SK-N-SH treated with all-trans-retinoic acid at 6 μM for 48 hours (cell line): ENCODE data around the gene PLCH2.

Experiments
- ATAC-seq: fragments of 200-7000 bp; cut with Tn5 transposase; 3 replicates; pipeline ENCODE4 v1.9.1; 2020; ENCODE audit warnings: mild to moderate bottlenecking, moderate library complexity
- ARNTL ChIP-seq: fragments of 450-650 bp; formaldehyde crosslinking; IDR thresholded peaks from 2 replicates; pipeline ENCODE4 v1.5.0; 2020; ENCODE audit warnings: low read depth, mild to moderate bottlenecking, moderate library complexity, borderline replicate concordance
- BACH2 ChIP-seq: fragments of 250-450 bp; sonication (Bioruptor Pico); IDR thresholded peaks from 2 replicates; pipeline ENCODE4 v1.9.0; 2021; ENCODE audit warnings: mild to moderate bottlenecking, borderline replicate concordance
- CSDC2 ChIP-seq: fragments of 250-450 bp; sonication (Bioruptor Pico); IDR thresholded peaks from 2 replicates; pipeline ENCODE4 v1.5.0; 2020; ENCODE audit warnings: mild to moderate bottlenecking, moderate library complexity
- ESRRG ChIP-seq: fragments of 250-450 bp; sonication (Bioruptor Pico); IDR thresholded peaks from 2 replicates; pipeline ENCODE4 v1.6.1; 2021; ENCODE audit warnings: mild to moderate bottlenecking
- GLIS3 ChIP-seq: fragments of 250-450 bp; sonication (Bioruptor Pico); IDR thresholded peaks from 2 replicates; pipeline ENCODE4 v1.5.0; 2020; ENCODE audit warnings: mild to moderate bottlenecking, moderate library complexity
- OSR1 ChIP-seq: fragments of 250-450 bp; sonication (Bioruptor Pico); IDR thresholded peaks from 2 replicates; pipeline ENCODE4 v1.8.0; 2022; ENCODE audit warnings: moderate library complexity, mild to moderate bottlenecking, inconsistent platforms
- PPARA ChIP-seq: fragments of 250-450 bp; sonication (Bioruptor Pico); IDR thresholded peaks from 2 replicates; pipeline ENCODE4 v1.5.0; 2020; ENCODE audit warnings: mild to moderate bottlenecking, borderline replicate concordance
- RARB ChIP-seq: fragments of 250-450 bp; sonication (Bioruptor Pico); IDR thresholded peaks from 2 replicates; pipeline ENCODE4 v1.8.0; 2021; ENCODE audit warnings: mild to moderate bottlenecking, moderate library complexity
- SNAI2 ChIP-seq: fragments of 250-450 bp; sonication (Bioruptor Pico); IDR thresholded peaks from 2 replicates; pipeline ENCODE4 v1.5.0; 2020; ENCODE audit warnings: mild to moderate bottlenecking, moderate library complexity
- TCF4 ChIP-seq: fragments of 250-450 bp; sonication (Bioruptor Pico); IDR thresholded peaks from 2 replicates; pipeline ENCODE4 v1.8.0; 2021; ENCODE audit warnings: mild to moderate bottlenecking, moderate library complexity, borderline replicate concordance
- TOX ChIP-seq: fragments of 250-450 bp; sonication (Bioruptor Pico); IDR thresholded peaks from 2 replicates; pipeline ENCODE4 v1.8.0; 2021; ENCODE audit warnings: mild to moderate bottlenecking, moderate library complexity, borderline replicate concordance
- ZC3H10 ChIP-seq: fragments of 250-450 bp; sonication (Bioruptor Pico); IDR thresholded peaks from 2 replicates; pipeline ENCODE4 v1.5.1; 2021; ENCODE audit warnings: mild to moderate bottlenecking, moderate library complexity
- ZFP3 ChIP-seq: fragments of 250-450 bp; sonication (Bioruptor Pico); IDR thresholded peaks from 2 replicates; pipeline ENCODE4 v1.5.0; 2020; ENCODE audit warnings: mild to moderate bottlenecking, moderate library complexity
- ZFP30 ChIP-seq: fragments of 450-650 bp; formaldehyde crosslinking; IDR thresholded peaks from 2 replicates; pipeline ENCODE4 v1.5.0; 2022; ENCODE audit warnings: mild to moderate bottlenecking, moderate library complexity
- ZNF70 ChIP-seq: fragments of 450-650 bp; formaldehyde crosslinking; IDR thresholded peaks from 2 replicates; pipeline ENCODE4 v1.5.0; 2020; ENCODE audit warnings: mild to moderate bottlenecking, moderate library complexity
- ZNF8 ChIP-seq: fragments of 450-650 bp; formaldehyde crosslinking; IDR thresholded peaks from 2 replicates; pipeline ENCODE4 v1.5.0; 2020; ENCODE audit warnings: mild to moderate bottlenecking, moderate library complexity
- TF ChIP-seq, protein P1 (sequence below): fragments of 250-450 bp; sonication (Bioruptor Pico); IDR thresholded peaks from 2 replicates; pipeline ENCODE4 v1.5.1; 2021; ENCODE audit warnings: mild to moderate bottlenecking, moderate library complexity
- TF ChIP-seq, protein P2 (sequence below): fragments of 250-450 bp; sonication (Bioruptor Pico); IDR thresholded peaks from 2 replicates; pipeline ENCODE4 v1.8.0; 2020; ENCODE audit warnings: mild to moderate bottlenecking, moderate library complexity, borderline replicate concordance
- TF ChIP-seq, protein P3 (sequence below): fragments of 250-450 bp; sonication (Bioruptor Pico); IDR thresholded peaks from 2 replicates; pipeline ENCODE4 v1.5.1; 2020; ENCODE audit warnings: low read depth, mild to moderate bottlenecking, moderate library complexity
- TF ChIP-seq, protein P4 (sequence below): fragments of 250-450 bp; sonication (Bioruptor Pico); IDR thresholded peaks from 2 replicates; pipeline ENCODE4 v1.8.0; 2021; ENCODE audit warnings: low read depth, mild to moderate bottlenecking, moderate library complexity, borderline replicate concordance

Gene PLCH2

DNA sequence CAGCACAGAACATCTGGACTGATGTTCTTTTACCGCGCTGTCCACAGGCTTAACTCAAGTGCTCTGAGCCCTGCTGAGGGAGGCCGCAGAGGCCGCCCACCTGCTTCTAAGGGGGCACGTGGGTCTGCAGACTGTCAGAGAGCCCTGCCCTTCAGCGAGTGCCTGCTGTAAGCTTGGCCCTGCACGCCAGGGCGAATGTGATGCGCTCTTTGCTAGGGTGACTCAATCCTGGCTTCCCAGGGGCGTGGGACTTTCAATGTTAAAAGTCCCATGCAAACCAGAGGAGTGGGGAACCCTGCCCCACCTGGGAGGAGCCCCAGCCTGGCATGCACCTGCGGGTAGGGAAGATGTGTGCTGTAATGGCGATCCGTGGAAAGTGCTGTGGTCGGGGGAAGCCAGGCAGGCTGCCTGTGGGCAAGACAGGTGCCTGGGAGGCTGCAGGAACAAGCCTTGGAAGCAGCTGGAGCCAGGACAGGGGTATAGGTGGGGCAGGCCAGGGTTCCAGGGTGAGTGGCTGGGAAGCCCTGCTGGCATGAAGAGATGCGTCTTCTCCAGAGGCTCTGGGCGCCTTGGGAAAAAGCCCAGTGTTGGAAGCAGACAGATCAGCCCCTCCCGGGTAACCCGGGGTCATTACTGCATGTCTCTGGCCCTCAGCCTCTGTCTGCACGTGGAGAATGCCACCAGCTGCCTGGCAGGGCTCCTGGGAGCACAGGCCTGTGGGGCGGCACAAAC, 50.9 kb downstream of the PLCH2 start:
- TF ChIP-seq GLIS3 (CRISPR knock-in tag): no peak
- TF ChIP-seq RARB (CRISPR knock-in tag): no peak
- no peak for TF ChIP-seq PPARA (CRISPR knock-in tag)
- no peak for TF ChIP-seq CSDC2 (CRISPR knock-in tag)
- TF ChIP-seq SNAI2: no peak
- no peak for TF ChIP-seq TCF4 (CRISPR knock-in tag)
- TF ChIP-seq, all 23 proteins: peak for 0
- peak; percentile 20; the same call in 2 of the 3 replicates for ATAC-seq

DNA sequence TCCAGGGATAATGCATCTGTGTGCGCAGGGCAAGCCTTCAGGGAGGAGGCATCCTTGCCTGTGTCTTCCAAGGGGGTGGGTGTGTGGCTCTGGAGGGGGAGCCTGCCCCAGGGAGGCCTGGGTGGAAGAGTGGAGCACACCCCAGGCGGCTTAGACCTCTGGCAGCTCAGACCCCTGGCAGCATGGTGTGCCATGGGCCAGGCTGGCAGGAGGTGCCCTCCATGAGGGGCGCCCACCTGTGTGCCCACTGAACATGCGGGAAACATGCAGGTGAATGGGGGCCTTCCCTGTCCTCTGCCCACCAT, 51.4 kb downstream of the PLCH2 start:
- no peak for ATAC-seq
- TF ChIP-seq ESRRG (no peak), TOX (CRISPR knock-in tag) (no peak), CSDC2 (CRISPR knock-in tag) (no peak), TCF4 (CRISPR knock-in tag) (no peak), ZFP3 (CRISPR knock-in tag) (no peak), ZNF70 (CRISPR knock-in tag) (no peak), BACH2 (CRISPR knock-in tag) (no peak), ZFP30 (no peak)
- TF ChIP-seq, protein P1, sequence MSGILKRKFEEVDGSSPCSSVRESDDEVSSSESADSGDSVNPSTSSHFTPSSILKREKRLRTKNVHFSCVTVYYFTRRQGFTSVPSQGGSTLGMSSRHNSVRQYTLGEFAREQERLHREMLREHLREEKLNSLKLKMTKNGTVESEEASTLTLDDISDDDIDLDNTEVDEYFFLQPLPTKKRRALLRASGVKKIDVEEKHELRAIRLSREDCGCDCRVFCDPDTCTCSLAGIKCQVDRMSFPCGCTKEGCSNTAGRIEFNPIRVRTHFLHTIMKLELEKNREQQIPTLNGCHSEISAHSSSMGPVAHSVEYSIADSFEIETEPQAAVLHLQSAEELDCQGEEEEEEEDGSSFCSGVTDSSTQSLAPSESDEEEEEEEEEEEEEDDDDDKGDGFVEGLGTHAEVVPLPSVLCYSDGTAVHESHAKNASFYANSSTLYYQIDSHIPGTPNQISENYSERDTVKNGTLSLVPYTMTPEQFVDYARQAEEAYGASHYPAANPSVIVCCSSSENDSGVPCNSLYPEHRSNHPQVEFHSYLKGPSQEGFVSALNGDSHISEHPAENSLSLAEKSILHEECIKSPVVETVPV (CRISPR knock-in tag): no peak
- TF ChIP-seq, protein P2, sequence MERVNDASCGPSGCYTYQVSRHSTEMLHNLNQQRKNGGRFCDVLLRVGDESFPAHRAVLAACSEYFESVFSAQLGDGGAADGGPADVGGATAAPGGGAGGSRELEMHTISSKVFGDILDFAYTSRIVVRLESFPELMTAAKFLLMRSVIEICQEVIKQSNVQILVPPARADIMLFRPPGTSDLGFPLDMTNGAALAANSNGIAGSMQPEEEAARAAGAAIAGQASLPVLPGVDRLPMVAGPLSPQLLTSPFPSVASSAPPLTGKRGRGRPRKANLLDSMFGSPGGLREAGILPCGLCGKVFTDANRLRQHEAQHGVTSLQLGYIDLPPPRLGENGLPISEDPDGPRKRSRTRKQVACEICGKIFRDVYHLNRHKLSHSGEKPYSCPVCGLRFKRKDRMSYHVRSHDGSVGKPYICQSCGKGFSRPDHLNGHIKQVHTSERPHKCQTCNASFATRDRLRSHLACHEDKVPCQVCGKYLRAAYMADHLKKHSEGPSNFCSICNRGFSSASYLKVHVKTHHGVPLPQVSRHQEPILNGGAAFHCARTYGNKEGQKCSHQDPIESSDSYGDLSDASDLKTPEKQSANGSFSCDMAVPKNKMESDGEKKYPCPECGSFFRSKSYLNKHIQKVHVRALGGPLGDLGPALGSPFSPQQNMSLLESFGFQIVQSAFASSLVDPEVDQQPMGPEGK (CRISPR knock-in tag): no peak
- TF ChIP-seq, protein P3, sequence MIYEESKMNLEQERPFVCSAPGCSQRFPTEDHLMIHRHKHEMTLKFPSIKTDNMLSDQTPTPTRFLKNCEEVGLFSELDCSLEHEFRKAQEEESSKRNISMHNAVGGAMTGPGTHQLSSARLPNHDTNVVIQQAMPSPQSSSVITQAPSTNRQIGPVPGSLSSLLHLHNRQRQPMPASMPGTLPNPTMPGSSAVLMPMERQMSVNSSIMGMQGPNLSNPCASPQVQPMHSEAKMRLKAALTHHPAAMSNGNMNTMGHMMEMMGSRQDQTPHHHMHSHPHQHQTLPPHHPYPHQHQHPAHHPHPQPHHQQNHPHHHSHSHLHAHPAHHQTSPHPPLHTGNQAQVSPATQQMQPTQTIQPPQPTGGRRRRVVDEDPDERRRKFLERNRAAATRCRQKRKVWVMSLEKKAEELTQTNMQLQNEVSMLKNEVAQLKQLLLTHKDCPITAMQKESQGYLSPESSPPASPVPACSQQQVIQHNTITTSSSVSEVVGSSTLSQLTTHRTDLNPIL (CRISPR knock-in tag): no peak
- TF ChIP-seq, all 23 proteins: peak for 0

DNA sequence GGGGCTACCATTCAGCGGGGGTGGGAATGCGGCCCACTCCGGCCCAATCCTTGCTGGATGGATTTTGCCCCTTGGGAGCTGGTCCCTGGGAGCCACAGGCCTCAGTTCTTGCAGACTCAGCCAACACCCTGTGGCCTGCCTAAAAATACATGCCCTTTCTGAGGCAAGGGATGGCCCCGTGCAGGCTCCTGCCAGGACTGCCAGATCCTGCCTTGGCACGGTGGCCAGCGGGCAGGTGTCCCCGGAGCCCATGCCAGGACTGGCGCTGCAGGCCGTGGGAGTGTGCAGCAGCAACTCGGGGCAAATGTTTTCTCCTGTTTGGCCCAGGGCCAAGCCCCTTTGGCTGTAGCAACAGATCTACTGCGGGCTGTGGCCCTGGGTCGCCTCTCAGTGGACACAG, 51.9 kb downstream of the PLCH2 start:
- ATAC-seq: no peak
- no peak for TF ChIP-seq ZNF8 (CRISPR knock-in tag)
- TF ChIP-seq, protein P3 (CRISPR knock-in tag): no peak
- TF ChIP-seq TOX (CRISPR knock-in tag): no peak
- TF ChIP-seq ESRRG: no peak
- TF ChIP-seq RARB (CRISPR knock-in tag): no peak
- no peak for TF ChIP-seq CSDC2 (CRISPR knock-in tag)
- TF ChIP-seq BACH2 (CRISPR knock-in tag): no peak
- no peak for TF ChIP-seq SNAI2
- no peak for TF ChIP-seq ZC3H10 (CRISPR knock-in tag)
- no peak for TF ChIP-seq PPARA (CRISPR knock-in tag)
- no peak for TF ChIP-seq ZNF70 (CRISPR knock-in tag)
- TF ChIP-seq ARNTL (CRISPR knock-in tag): no peak
- no peak for TF ChIP-seq GLIS3 (CRISPR knock-in tag)
- TF ChIP-seq, protein P4, sequence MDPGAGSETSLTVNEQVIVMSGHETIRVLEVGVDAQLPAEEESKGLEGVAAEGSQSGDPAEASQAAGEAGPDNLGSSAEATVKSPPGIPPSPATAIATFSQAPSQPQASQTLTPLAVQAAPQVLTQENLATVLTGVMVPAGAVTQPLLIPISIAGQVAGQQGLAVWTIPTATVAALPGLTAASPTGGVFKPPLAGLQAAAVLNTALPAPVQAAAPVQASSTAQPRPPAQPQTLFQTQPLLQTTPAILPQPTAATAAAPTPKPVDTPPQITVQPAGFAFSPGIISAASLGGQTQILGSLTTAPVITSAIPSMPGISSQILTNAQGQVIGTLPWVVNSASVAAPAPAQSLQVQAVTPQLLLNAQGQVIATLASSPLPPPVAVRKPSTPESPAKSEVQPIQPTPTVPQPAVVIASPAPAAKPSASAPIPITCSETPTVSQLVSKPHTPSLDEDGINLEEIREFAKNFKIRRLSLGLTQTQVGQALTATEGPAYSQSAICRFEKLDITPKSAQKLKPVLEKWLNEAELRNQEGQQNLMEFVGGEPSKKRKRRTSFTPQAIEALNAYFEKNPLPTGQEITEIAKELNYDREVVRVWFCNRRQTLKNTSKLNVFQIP (CRISPR knock-in tag): no peak
- TF ChIP-seq ZFP3 (CRISPR knock-in tag): no peak
- no peak for TF ChIP-seq OSR1 (CRISPR knock-in tag)
- TF ChIP-seq, protein P2 (CRISPR knock-in tag): no peak
